ENCODE measurements around the gene GM2A.

GM2A gene

GRCh38 chr5:151275803-151276202 is 22.8 kb downstream of the GM2A start:
- H4K8ac ChIP-seq (ENCODE audit: low read length): no peak overlapping the region
- H2AFZ ChIP-seq (ENCODE audit: low read depth, low read length): no peak overlapping the region
- H3K9me3 ChIP-seq (ENCODE audit: control insufficient read depth, low read length): no peaks in the 10 kb centered on the region
- no peak overlapping the region for H2BK12ac ChIP-seq (ENCODE audit: low read length in 2 of 2)
- no peak overlapping the region for H2BK15ac ChIP-seq (ENCODE audit: low read depth, poor library complexity, severe bottlenecking)
- no peak overlapping the region for H3K18ac ChIP-seq (ENCODE audit: low read depth in 1 of 2, low read length in 2 of 2)
- H3K79me1 ChIP-seq (replicated peaks; ENCODE audit: low read length, poor library complexity, severe bottlenecking): no peaks in the 10 kb centered on the region
- no peak overlapping the region for H3K4me2 ChIP-seq (ENCODE audit: low read length, poor library complexity, severe bottlenecking)
- H3K4ac ChIP-seq (ENCODE audit: low read depth in 1 of 2, low read length in 2 of 2): no peak overlapping the region
- no peak overlapping the region for H3K27ac ChIP-seq (ENCODE audit: low read length, poor library complexity, severe bottlenecking)
- no peak overlapping the region for H4K91ac ChIP-seq (ENCODE audit: low read length)
- no peak overlapping the region for H3K4me3 ChIP-seq (ENCODE audit: insufficient read depth in 1 of 2, low read depth in 1 of 2, low read length in 2 of 2)
- H3K4me1 ChIP-seq (ENCODE audit: control insufficient read depth, insufficient read depth, low read depth, low read length): no peaks in the 10 kb centered on the region
- no peak overlapping the region for H2AK5ac ChIP-seq (ENCODE audit: low read length, severe bottlenecking)
- DNase-seq: no peak
- peaks cover 0 to 3% of the 10 kb centered on the region in 2 experiments for H3K27me3 ChIP-seq (ENCODE audit: control insufficient read depth in 1 of 2, insufficient read depth in 1 of 2, low read length in 2 of 2)
- no peak overlapping the region for H3K9ac ChIP-seq (ENCODE audit: low read length)
- no peak overlapping the region for H3K14ac ChIP-seq (ENCODE audit: low read length in 2 of 2)
- H2BK120ac ChIP-seq (ENCODE audit: low read depth, low read length): no peak overlapping the region
- 100% methylated on average over 1 of the region's 2 CpGs for WGBS
- H2BK5ac ChIP-seq (ENCODE audit: low read depth, low read length, poor library complexity, severe bottlenecking): no peak overlapping the region
- no peak overlapping the region for H3K23ac ChIP-seq (ENCODE audit: low read length in 2 of 2)
- peaks cover 0 to 2% of the 10 kb centered on the region in 2 experiments for H3K36me3 ChIP-seq (ENCODE audit: control insufficient read depth in 1 of 2, insufficient read depth in 2 of 2, low read depth in 1 of 2, low read length in 2 of 2)

GRCh38 chr5:151278845-151279244 is 25.9 kb downstream of the GM2A start:
- Histone ChIP-seq H2BK120ac (ENCODE audit: low read depth, low read length) (no peak overlapping the region), H3K36me3 (ENCODE audit: control insufficient read depth in 1 of 2, insufficient read depth in 2 of 2, low read depth in 1 of 2, low read length in 2 of 2) (no peaks in the 10 kb centered on the region), H2BK12ac (ENCODE audit: low read length in 2 of 2) (no peak overlapping the region), H4K91ac (ENCODE audit: low read length) (no peak overlapping the region), H3K9me3 (ENCODE audit: control insufficient read depth, low read length) (no peaks in the 10 kb centered on the region), H2BK15ac (ENCODE audit: low read depth, poor library complexity, severe bottlenecking) (no peak overlapping the region), H3K27me3 (ENCODE audit: control insufficient read depth in 1 of 2, insufficient read depth in 1 of 2, low read length in 2 of 2) (peaks cover 0 to 3% of the 10 kb centered on the region in 2 experiments), H3K9ac (ENCODE audit: low read length) (no peak overlapping the region), H3K4ac (ENCODE audit: low read depth in 1 of 2, low read length in 2 of 2) (no peak overlapping the region), H3K27ac (ENCODE audit: low read length, poor library complexity, severe bottlenecking) (no peak overlapping the region), H3K14ac (ENCODE audit: low read length in 2 of 2) (no peak overlapping the region), H2AK5ac (ENCODE audit: low read length, severe bottlenecking) (no peak overlapping the region), H3K4me1 (ENCODE audit: control insufficient read depth, insufficient read depth, low read depth, low read length) (no peaks in the 10 kb centered on the region), H3K18ac (ENCODE audit: low read depth in 1 of 2, low read length in 2 of 2) (no peak overlapping the region), H3K4me2 (ENCODE audit: low read length, poor library complexity, severe bottlenecking) (no peak overlapping the region), H4K8ac (ENCODE audit: low read length) (no peak overlapping the region), H3K23ac (ENCODE audit: low read length in 2 of 2) (no peak overlapping the region), H3K4me3 (ENCODE audit: insufficient read depth in 1 of 2, low read depth in 1 of 2, low read length in 2 of 2) (no peak overlapping the region), H2BK5ac (ENCODE audit: low read depth, low read length, poor library complexity, severe bottlenecking) (no peak overlapping the region), H2AFZ (ENCODE audit: low read depth, low read length) (no peak overlapping the region), H3K79me1 (replicated peaks; ENCODE audit: low read length, poor library complexity, severe bottlenecking) (no peaks in the 10 kb centered on the region)
- WGBS: 75% methylated on average over 5 of the region's 5 CpGs
- DNase-seq: no peak

GRCh38 chr5:151280443-151280842 is 27.5 kb downstream of the GM2A start:
- H2AFZ ChIP-seq (ENCODE audit: low read depth, low read length): no peak overlapping the region
- no peaks in the 10 kb centered on the region for H3K79me1 ChIP-seq (replicated peaks; ENCODE audit: low read length, poor library complexity, severe bottlenecking)
- no peak overlapping the region for H2AK5ac ChIP-seq (ENCODE audit: low read length, severe bottlenecking)
- H3K14ac ChIP-seq (ENCODE audit: low read length in 2 of 2): no peak overlapping the region
- H3K18ac ChIP-seq (ENCODE audit: low read depth in 1 of 2, low read length in 2 of 2): no peak overlapping the region
- no peaks in the 10 kb centered on the region for H3K9me3 ChIP-seq (ENCODE audit: control insufficient read depth, low read length)
- H2BK12ac ChIP-seq (ENCODE audit: low read length in 2 of 2): no peak overlapping the region
- no peaks in the 10 kb centered on the region for H3K4me1 ChIP-seq (ENCODE audit: control insufficient read depth, insufficient read depth, low read depth, low read length)
- no peak overlapping the region for H2BK5ac ChIP-seq (ENCODE audit: low read depth, low read length, poor library complexity, severe bottlenecking)
- H3K27me3 ChIP-seq (ENCODE audit: control insufficient read depth in 1 of 2, insufficient read depth in 1 of 2, low read length in 2 of 2): peaks cover 4 to 5% of the 10 kb centered on the region in 2 experiments
- H3K9ac ChIP-seq (ENCODE audit: low read length): no peak overlapping the region
- no peak for DNase-seq
- H4K91ac ChIP-seq (ENCODE audit: low read length): no peak overlapping the region
- no peak overlapping the region for H3K4me2 ChIP-seq (ENCODE audit: low read length, poor library complexity, severe bottlenecking)
- no peaks in the 10 kb centered on the region for H3K36me3 ChIP-seq (ENCODE audit: control insufficient read depth in 1 of 2, insufficient read depth in 2 of 2, low read depth in 1 of 2, low read length in 2 of 2)
- H3K4ac ChIP-seq (ENCODE audit: low read depth in 1 of 2, low read length in 2 of 2): no peak overlapping the region
- no peak overlapping the region for H2BK120ac ChIP-seq (ENCODE audit: low read depth, low read length)
- H3K4me3 ChIP-seq (ENCODE audit: insufficient read depth in 1 of 2, low read depth in 1 of 2, low read length in 2 of 2): no peak overlapping the region
- no peak overlapping the region for H4K8ac ChIP-seq (ENCODE audit: low read length)
- no peak overlapping the region for H2BK15ac ChIP-seq (ENCODE audit: low read depth, poor library complexity, severe bottlenecking)
- 83% methylated on average over 2 of the region's 2 CpGs for WGBS
- no peak overlapping the region for H3K23ac ChIP-seq (ENCODE audit: low read length in 2 of 2)
- no peak overlapping the region for H3K27ac ChIP-seq (ENCODE audit: low read length, poor library complexity, severe bottlenecking)

GRCh38 chr5:151281001-151281639 is 28.1 kb downstream of the GM2A start:
- H2AFZ ChIP-seq (ENCODE audit: low read depth, low read length): no peak overlapping the region
- no peak overlapping the region for H2BK120ac ChIP-seq (ENCODE audit: low read depth, low read length)
- H3K27ac ChIP-seq (ENCODE audit: low read length, poor library complexity, severe bottlenecking): no peak overlapping the region
- no peak overlapping the region for H4K91ac ChIP-seq (ENCODE audit: low read length)
- no peak overlapping the region for H3K4ac ChIP-seq (ENCODE audit: low read depth in 1 of 2, low read length in 2 of 2)
- no peak overlapping the region for H2BK5ac ChIP-seq (ENCODE audit: low read depth, low read length, poor library complexity, severe bottlenecking)
- no peak overlapping the region for H2BK15ac ChIP-seq (ENCODE audit: low read depth, poor library complexity, severe bottlenecking)
- H3K36me3 ChIP-seq (ENCODE audit: control insufficient read depth in 1 of 2, insufficient read depth in 2 of 2, low read depth in 1 of 2, low read length in 2 of 2): no peaks in the 10 kb centered on the region
- no peak overlapping the region for H3K4me3 ChIP-seq (ENCODE audit: insufficient read depth in 1 of 2, low read depth in 1 of 2, low read length in 2 of 2)
- H4K8ac ChIP-seq (ENCODE audit: low read length): no peak overlapping the region
- H2AK5ac ChIP-seq (ENCODE audit: low read length, severe bottlenecking): no peak overlapping the region
- H3K18ac ChIP-seq (ENCODE audit: low read depth in 1 of 2, low read length in 2 of 2): no peak overlapping the region
- H3K79me1 ChIP-seq (replicated peaks; ENCODE audit: low read length, poor library complexity, severe bottlenecking): no peaks in the 10 kb centered on the region
- H3K4me2 ChIP-seq (ENCODE audit: low read length, poor library complexity, severe bottlenecking): no peak overlapping the region
- no peaks in the 10 kb centered on the region for H3K9me3 ChIP-seq (ENCODE audit: control insufficient read depth, low read length)
- H3K4me1 ChIP-seq (ENCODE audit: control insufficient read depth, insufficient read depth, low read depth, low read length): no peaks in the 10 kb centered on the region
- WGBS: 91% methylated on average over 13 of the region's 13 CpGs
- peaks cover 4 to 6% of the 10 kb centered on the region in 2 experiments for H3K27me3 ChIP-seq (ENCODE audit: control insufficient read depth in 1 of 2, insufficient read depth in 1 of 2, low read length in 2 of 2)
- no peak overlapping the region for H2BK12ac ChIP-seq (ENCODE audit: low read length in 2 of 2)
- H3K14ac ChIP-seq (ENCODE audit: low read length in 2 of 2): no peak overlapping the region
- no peak overlapping the region for H3K23ac ChIP-seq (ENCODE audit: low read length in 2 of 2)
- H3K9ac ChIP-seq (ENCODE audit: low read length): no peak overlapping the region
- DNase-seq: no peak

Measured in mesenchymal stem cell (in vitro differentiated cells and primary cell).